T-helper 2 cell (primary cell): ENCODE data around the gene PRAMEF11.
"Not testable (repeated sequence)": the region's sequence is repeated elsewhere in the genome, so short reads cannot be mapped to it uniquely, and the experiment has no call there.

Source experiments
- DNase-seq, 5 experiments: peaks; one replicate each; pipeline versions ENCODE4 v3.0.0 to v3.0.0-alpha.2; 2012 to 2022
- total RNA-seq, 2 donors: gene quantifications; one replicate each; lab custom pipeline; 2026; lab: John Stamatoyannopoulos, UW

The PRAMEF11 gene
- 0 reads per million in 2 donors for total RNA-seq

DNA sequence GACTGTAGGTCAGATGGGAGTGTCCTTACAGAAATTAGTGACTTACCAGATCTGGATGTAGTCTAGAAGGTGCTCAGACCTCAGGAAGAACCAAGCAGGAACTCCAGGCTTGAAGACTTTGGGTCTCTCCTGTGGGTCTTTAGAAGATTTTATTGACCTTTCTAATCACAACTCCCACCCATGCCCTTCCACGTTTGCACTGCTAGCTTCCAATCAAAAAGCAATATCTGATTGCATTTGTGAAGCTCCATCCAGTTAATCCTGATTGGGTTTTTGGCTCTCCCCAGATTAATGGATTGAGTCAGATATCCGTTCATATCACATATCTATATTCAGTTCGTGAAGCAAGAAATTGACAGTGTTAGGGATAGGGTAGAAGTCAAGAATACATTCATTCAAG is at the start of gene PRAMEF11:
PRAMEF11 (minus strand) TSS at position 101 of the 400 bp plus-strand sequence. CDS start 2,621 bp downstream, outside the sequence.
- DNase-seq = not testable (repeated sequence)

DNA sequence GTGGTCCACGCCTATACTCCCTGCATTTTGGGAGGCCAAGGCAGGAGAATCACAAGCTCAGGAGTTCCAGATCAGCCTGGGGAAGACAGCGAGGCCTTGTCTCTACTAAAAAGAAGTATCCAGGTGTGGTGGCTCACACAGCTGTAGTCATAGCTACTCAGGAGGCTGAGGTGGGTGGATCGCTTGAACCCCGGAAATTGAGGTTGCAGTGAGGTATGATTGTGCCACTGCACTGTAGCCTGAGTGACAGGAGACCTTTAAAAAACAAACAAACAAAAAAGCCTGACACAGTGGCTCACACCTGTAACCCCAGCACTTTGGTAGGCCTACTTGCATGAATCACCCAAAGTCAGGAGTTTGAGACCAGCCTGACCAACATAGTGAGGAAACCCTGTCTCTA is 47.2 kb upstream of the PRAMEF11 start:
- peak in 1 of 5 experiments; percentile 1 for DNase-seq

DNA sequence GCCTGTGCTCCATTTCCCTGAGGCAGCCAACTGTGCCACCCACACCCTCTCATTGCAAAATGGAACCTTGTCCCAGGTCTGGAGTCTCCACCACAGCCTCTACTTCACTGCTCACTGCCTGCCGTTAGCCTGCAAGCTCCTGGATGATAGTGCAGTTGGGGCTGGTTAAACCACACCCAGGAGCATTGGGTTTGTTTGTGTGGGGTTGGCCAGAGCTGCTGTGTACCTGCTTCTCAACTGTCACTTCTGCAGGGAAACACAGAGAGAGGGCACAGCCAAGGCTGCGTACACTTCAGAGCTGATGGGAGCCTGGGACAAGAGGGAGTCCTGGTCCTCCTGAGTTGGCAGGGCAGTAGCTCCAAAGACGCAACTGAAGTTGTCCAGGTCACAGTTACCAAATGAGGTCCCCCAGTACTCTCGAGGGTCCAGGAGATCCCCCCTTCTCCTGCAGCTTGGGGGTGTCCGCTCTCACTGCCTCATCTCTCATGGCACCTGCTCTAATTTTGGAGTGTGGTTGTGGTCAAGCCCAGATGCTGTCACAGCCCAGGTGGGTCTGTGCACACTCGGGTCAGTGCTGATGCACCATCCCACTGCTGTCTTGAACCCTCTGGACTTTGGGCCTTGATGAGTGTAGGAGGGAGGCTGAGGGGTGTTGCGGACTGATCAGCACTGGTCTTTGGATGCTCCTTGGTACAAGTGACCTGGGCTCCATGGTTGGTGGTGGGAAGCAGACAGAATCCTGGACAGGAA is 32.1 kb upstream of the PRAMEF11 start:
- DNase-seq = not testable (repeated sequence)

DNA sequence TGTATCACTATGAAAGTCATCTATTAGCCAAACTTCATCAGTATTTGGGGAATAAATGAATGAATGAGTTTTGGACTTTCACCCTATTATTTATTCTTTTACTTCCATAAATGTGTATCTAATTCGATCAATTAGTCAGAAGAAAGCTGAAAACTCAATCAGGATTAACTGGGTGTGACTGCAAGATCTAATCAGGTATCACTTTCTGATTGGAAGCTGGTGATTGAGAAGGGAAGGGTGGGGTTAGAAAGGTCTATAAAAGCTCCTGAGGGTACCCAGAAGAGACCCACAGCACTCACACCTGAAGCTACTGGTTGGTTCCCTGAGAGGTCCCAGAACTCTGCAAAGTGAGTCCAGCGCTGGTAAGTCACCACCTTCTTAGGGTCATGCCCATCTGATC is 25.6 kb upstream of the PRAMEF11 start, which contains the start of gene PRAMEF2:
PRAMEF2 (plus strand) TSS at position 301 of the 400 bp plus-strand sequence. CDS start 1,924 bp downstream, outside the sequence.
- not testable (repeated sequence) for DNase-seq

DNA sequence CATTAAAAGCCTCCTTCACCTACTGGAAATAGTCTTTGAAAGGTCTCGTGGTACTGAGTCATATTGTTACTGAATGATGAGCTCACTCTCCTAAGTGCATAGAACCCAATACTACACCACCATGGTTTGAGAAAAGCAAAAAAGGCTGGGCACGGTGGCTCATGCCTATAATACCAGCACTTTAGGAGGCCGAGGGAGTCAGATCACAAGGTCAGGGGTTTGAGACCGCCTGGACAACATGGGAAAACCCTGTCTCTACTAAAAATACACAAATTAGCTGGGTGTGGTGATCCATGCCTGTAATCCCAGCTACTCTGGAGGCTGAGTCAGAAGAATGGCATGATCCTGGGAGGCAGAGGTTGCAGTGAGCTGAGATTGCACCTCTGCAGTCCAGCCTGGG is 20.6 kb upstream of the PRAMEF11 start:
- DNase-seq = no peak

DNA sequence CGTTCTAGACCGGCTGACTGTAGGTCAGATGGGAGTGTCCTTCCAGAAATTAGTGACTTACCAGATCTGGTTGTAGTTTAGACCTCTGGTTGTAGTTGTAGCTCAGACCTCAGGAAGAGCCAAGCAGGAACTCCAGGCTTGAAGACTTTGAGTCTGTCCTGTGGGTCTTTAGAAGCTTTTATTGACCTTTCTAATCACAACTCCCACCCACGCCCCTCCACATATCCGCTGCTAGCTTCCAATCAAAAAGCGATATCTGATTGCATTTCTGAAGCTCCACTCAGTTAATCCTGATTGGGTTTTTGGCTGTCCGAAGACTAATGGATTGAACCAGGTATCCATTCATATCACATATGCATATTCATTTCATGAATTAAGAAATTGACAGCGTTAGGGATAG is 17.4 kb upstream of the PRAMEF11 start, which contains the start of gene HNRNPCL1:
HNRNPCL1 (minus strand) TSS at position 101 of the 400 bp plus-strand sequence. CDS start 431 bp downstream, outside the sequence.
- DNase-seq = not testable (repeated sequence)

DNA sequence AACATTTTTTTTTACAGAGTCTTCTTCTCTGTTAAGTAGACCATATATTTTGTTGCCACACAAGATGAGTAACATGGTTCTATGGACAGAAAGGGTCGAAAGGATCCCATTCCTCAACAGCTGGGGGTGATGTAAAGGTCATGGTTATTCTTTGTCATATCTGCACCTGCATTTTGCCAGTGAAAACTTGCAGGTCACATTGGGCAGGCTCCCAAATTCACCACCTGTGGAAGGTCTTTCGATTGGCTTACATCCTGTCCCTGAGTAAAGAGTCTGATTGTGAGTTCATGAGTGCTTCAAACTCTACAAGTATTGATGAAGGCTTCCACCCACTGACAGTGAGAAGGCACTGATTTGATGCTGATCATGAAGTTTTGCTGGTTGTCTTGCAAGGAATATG is 2.0 kb upstream of the PRAMEF11 start:
- DNase-seq = not testable (repeated sequence)

DNA sequence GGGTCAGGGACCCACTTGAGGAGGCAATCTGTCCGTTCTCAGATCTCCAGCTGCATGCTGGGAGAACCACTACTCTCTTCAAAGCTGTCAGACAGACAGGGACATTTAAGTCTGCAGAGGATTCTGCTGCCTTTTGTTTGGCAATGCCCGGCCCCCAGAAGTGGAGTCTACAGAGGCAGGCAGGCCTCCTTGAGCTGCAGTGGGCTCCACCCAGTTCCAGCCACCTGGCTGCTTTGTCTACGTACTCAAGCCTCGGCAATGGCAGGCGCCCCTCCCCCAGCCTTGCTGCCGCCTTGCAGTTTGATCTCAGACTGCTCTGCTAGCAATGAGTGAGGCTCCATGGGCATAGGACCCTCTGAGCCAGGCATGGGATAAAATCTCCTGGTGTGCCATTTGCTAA is 12.1 kb downstream of the PRAMEF11 start:
- DNase-seq = not testable (repeated sequence)

DNA sequence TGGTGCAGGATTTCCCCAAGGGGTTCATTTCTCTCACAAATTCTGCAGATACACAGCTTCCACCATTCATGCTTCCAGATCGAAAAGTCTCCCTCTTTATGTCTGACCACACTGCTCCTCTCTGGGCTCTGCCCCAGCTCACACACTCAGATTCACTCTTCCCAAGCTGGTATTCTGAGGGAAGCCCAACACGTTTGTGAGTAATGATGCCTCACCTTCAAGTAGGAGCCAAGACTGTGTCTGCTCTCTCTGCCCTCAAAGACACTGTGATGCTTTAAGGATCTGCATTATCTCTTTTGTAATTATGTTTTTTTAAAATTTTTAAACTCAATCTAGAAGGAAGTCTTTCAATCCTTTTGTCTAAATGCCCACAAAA is 19.8 kb downstream of the PRAMEF11 start:
- no peak for DNase-seq

DNA sequence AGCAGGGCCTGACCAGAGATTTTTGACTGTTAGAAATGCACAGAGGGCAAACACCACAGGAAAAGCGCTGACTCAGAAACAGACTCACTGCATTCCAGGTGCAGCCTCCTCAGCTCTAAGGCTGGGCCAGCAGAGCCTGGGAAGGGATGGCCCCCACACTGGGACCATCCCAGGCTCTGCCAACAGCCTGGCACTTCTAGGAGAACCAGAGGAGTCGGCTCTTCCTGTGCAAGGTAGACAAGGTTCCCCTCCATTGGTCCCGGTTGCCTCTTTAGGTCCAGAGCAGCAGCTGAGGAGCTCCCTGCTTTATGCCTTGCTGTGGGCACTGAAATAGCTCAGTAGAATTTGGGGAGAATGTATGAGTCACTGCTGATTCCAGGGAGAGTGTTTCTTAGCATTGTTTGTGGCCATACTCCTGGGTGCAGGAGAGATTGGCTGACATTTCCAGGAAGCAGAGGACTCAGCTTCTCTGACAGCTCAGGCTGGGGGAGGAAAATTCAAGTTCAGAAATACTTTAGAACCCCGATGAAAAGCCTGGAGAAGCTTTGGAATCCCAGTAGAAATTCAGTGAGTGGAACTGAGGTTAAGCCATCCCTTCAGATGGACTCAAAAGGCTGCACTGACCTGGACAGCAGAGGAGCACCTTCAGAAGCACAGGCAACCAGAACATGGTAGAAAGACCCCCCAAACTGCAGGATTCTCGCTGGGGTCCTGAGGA is 20.4 kb downstream of the PRAMEF11 start:
- DNase-seq = no peak

DNA sequence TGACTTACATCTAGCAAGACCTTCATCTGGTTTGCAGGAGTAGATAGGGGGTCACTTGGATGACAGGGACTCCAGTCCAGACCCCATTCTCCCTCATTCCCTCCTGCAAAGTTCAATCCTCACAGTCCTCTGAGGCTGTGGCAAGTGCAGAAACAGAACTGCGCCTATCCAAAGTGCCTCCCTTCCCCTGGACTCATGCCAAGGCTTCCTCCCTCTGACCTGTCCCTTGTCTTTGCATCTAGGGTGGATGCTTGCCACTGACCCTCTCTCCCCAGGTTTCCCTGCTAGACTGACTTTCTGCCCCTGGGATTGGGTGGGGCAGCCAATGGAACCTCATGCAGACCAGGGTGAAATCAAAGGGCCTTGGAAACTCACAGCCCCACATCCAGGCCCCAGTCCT is 21.3 kb downstream of the PRAMEF11 start:
- no peak for DNase-seq

DNA sequence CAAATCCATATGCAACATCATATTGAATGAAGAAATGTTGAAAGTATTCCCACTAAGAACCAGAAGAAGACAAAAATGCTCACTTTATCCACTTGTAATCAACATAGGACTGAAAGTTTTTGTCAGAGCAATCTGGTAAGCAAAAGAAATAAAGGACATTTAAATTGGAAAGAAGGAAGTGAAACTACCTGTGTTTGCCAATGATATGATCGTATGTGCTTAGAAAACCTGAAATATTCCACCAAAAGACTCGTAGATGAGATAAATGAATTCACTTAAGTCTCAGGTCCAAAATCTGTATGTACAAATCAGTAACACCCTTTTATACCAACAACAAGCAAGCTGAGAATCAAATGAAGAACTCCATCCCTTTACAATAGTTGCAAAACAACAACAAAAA is 31.5 kb downstream of the PRAMEF11 start:
- no peak for DNase-seq

DNA sequence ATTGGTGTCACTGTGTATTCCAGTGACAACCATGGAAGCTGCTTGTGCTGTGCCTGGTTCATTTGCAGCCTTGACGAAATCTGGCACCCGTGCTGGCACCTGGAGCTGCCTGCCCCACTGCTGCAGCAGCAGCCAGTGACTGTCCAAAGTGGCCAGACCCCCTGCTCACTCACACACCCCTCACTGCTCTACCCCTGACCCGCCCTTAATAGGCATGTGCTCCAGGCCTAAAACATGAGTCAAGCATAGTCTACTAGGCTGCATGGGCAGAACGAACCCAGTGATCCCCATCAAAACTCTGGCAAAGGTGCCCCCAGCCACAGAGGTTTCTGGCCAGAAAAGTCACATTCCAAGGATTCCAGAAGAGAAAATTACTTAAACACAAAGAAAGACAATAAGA is 32.3 kb downstream of the PRAMEF11 start:
- no peak for DNase-seq

DNA sequence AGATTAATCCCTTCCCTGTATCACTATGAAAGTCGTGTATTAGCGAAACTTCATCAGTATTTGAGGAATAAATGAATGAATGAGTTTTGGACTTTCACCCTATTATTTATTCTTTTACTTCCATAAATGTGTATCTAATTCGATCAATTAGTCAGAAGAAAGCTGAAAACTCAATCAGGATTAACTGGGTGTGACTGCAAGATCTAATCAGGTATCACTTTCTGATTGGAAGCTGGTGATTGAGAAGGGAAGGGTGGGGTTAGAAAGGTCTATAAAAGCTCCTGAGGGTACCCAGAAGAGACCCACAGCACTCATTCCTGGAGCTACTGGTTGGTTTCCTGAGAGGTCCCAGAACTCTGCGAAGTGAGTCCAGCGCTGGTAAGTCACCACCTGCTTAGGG is 40.1 kb downstream of the PRAMEF11 start, which contains the start of gene PRAMEF1:
PRAMEF1 (plus strand) TSS at position 301 of the 400 bp plus-strand sequence. CDS start 1,831 bp downstream, outside the sequence.
- not testable (repeated sequence) for DNase-seq

DNA sequence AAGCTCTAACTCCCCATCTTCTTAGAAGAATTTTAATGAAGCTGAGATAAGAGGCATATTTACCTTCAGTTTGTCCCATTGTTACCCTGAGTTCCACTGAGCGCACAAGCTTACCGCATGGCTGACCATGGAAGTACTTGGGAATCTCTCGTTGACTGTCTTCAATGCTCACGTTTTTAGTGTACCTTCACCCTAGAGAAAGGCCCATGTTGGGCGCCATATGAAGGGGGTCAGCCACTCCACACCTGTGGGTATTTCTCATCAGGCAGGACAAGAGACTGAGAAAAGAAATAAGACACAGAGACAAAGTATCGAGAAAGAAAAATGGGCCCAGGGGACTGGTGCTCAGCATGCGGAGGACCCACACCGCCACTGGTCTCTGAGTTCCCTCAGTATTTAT is 46.5 kb downstream of the PRAMEF11 start:
- peak in 1 of 5 experiments; percentile 27 for DNase-seq

DNA sequence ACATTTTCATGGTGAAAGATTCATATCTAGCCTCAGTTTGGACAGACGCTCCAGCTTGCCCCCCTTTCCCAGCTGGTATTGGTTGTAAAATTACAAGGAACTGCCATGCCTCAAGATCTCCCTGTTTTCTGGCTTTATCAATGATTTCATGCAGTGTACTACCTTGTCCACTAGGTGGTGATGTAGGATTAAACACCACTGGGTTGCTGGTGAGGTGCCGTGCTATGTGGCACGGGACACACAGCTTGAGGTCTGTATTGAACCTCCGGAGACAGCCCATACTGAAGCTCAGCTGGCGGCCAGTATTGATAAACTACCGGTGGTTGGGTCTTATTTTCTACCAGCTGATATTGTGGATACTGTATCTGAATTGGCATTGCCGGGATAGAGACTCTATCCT is 47.4 kb downstream of the PRAMEF11 start:
- DNase-seq = peak in 1 of 5 experiments; percentile 5

DNA sequence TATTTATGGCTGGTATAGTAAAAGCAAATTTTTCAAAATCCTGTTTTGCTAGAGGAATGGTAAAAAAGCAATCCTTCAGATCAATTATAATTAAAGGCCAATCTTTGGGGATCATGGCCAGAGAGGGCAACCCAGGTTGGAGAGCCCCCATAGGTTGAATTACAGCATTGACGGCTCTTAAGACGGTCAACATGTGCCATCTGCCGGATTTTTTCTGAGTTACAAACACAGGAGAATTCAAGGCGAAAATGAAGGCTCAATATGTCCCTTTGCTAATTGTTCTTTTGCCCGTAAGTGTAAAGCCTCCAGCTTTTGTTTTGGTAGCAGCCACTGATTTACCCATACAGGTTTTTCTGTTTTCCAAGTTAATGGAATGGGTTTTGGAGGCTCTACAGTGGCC is 49.7 kb downstream of the PRAMEF11 start:
- not testable (repeated sequence) for DNase-seq

DNA sequence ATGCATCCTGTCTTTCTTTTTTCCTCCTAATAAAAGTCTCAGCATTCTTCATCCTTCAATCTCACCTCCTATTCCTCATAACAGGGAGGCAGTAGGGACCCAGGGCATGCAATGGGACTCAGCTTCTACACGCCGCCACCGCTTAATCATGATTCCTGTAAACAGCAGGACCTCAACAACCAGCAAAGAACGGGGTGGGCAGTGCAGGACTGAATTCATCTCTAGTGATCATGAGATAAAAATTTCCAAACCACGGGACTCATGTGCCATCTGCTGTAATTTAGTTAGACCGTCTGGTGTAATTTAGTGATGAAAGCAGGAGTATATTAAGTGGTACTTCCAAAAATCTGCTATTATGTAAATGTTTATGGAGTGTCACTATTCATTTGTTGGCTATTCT is 52.3 kb downstream of the PRAMEF11 start:
- DNase-seq = no peak

DNA sequence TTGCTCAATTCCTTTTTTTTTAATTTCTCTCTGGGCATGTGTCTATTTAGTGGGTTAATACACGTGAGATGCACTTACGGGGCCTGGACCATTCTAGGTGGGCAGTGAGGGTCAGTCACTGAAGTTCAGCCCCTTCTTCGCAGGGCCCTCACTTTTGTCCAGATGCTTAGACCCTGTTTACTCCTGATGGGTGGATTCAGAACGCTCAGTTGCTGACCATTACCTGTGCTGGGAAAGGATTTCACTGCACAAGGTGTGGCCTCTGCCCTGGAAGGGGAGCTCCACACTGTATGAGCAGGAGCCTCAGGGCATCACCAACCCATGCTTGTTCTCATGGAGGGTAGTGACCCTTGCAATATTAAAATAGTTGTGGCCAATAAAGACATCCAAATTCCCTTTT is 53.1 kb downstream of the PRAMEF11 start:
- DNase-seq = no peak

DNA sequence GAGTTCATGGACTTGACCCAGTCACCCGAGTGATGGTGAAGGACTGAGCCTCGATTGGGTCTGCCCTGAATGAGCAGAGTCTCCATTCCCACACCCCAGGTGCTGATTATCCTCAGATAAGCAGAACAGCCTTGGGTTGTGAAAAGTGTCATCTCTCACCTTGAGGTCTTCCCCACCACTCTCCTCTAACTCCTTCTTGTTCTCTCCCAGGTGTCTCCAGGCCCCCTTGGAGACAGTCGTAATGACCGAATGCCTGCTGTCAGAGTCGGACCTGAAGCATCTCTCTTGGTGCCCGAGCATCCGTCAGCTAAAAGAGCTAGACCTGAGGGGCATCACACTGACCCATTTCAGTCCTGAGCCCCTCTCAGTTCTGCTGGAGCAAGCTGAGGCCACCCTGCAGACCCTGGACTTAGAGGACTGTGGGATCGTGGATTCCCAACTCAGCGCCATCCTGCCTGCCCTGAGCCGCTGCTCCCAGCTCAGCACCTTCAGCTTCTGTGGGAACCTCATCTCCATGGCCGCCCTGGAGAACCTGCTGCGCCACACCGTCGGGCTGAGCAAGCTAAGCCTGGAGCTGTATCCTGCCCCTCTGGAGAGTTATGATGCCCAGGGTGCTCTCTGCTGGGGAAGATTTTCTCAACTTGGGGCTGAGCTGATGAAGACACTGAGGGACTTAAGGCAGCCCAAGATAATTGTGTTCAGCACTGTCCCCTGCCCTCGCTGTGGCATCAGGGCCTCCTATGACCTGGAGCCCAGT is 54.2 kb downstream of the PRAMEF11 start:
- DNase-seq = no peak

DNA sequence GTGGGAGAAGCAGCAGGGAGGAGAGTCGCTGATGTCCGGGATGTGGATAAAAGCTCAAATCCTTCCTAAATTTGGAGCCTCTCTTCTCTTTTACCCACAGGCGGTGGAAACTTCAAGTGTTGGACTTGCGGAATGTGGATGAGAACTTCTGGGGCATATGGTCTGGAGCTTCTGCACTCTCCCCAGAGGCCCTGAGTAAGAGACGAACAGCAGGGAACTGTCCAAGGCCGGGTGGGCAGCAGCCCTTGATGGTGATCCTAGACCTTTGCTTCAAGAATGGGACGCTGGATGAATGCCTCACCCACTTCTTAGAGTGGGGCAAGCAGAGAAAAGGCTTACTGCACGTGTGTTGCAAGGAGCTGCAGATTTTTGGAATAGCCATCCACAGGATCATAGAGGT is 55.8 kb downstream of the PRAMEF11 start:
- no peak for DNase-seq

DNA sequence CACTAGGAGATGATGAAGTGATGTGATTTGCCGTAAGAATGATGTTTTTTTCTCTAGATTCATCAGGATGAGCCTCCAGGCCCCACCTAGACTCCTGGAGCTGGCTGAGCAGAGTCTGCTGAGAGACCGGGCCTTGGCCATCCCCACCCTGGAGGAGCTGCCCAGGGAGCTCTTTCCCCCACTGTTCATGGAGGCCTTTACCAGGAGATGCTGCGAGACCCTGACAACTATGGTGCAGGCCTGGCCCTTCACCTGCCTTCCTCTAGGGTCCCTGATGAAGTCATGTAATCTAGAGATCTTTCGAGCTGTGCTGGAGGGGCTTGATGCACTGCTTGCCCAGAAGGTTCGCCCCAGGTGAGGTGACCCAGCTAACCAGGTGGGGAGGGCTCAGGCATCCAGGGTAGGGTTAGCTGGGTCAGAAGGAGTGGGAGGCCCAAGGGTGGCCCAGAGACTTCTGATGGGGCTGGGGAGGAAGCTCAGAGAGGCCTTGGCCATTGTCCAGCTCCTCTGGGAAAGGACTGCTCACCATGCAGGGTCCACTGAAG is 56.3 kb downstream of the PRAMEF11 start:
- no peak for DNase-seq
